Common myeloid progenitor, CD34-positive (primary cell): ENCODE data around the gene PPIL1.

ENCODE experiments used
- CTCF ChIA-PET: fragments of 350-600 bp; sonication (Branson Sonifier 250); formaldehyde crosslinking; loops from one replicate; lab custom pipeline; 2021; ENCODE audit warnings: antibody characterized with exemption; lab: Charles Lee
- POLR2A ChIA-PET: fragments of 350-600 bp; sonication (Branson Sonifier 250); formaldehyde crosslinking; loops from one replicate; lab custom pipeline; 2021; ENCODE audit warnings: antibody characterized with exemption; lab: Charles Lee
- DNase-seq, 3 donors: peaks; one replicate each; pipeline versions ENCODE4 v3.0.0 to v3.0.0-alpha.2; 2013
- H3K27ac ChIP-seq, 2 experiments: 1 replicate in 1 of 2; 2 replicates in 1 of 2; pipeline ENCODE4 v1.7.0; 2013; ENCODE audit warnings: inconsistent platforms in 2 of 2, low read length in 2 of 2, mild to moderate bottlenecking in 2 of 2, low read depth in 1 of 2, moderate library complexity in 1 of 2; ENCODE audit not compliant: severe bottlenecking in 2 of 2, insufficient read depth in 1 of 2, poor library complexity in 1 of 2
- H3K27me3 ChIP-seq, 5 experiments: replicated peaks in 2 of 5; 1 replicate in 3 of 5; 2 replicates in 2 of 5; pipeline versions ENCODE4 v1.6.1 to v1.7.0; 2013; ENCODE audit warnings: low read length in 4 of 5, mild to moderate bottlenecking in 2 of 5, moderate library complexity in 2 of 5, inconsistent platforms in 1 of 5; ENCODE audit not compliant: insufficient read depth in 5 of 5, control insufficient read depth in 4 of 5
- H3K36me3 ChIP-seq, 4 experiments: 1 replicate in 2 of 4; 2 replicates in 2 of 4; pipeline versions ENCODE4 v1.6.1 to v1.7.0; 2013; ENCODE audit warnings: low read length in 3 of 4, control low read depth in 1 of 4, mild to moderate bottlenecking in 1 of 4; ENCODE audit not compliant: control insufficient read depth in 4 of 4, insufficient read depth in 4 of 4
- H3K4me1 ChIP-seq, 4 experiments: 1 replicate in 3 of 4; 2 replicates in 1 of 4; pipeline versions ENCODE4 v1.6.1 to v1.7.1; 2013; ENCODE audit warnings: low read length in 3 of 4, mild to moderate bottlenecking in 3 of 4, control low read depth in 1 of 4, inconsistent platforms in 1 of 4, moderate library complexity in 1 of 4; ENCODE audit not compliant: control insufficient read depth in 4 of 4, insufficient read depth in 4 of 4; ENCODE audit errors: control extremely low read depth in 1 of 4
- H3K4me3 ChIP-seq, 7 experiments: 1 replicate in 4 of 7; 2 replicates in 3 of 7; pipeline versions ENCODE4 v1.5.1 to v1.7.0; 2013; ENCODE audit warnings: mild to moderate bottlenecking in 7 of 7, low read length in 6 of 7, moderate library complexity in 6 of 7, inconsistent platforms in 2 of 7, low read depth in 2 of 7, control low read depth in 1 of 7; ENCODE audit not compliant: insufficient read depth in 4 of 7, control insufficient read depth in 1 of 7; ENCODE audit errors: extremely low read depth in 1 of 7
- H3K9me3 ChIP-seq, 5 experiments: 1 replicate in 4 of 5; 2 replicates in 1 of 5; pipeline versions ENCODE4 v1.6.1 to v1.7.1; 2013; ENCODE audit warnings: low read length in 4 of 5, mild to moderate bottlenecking in 2 of 5, inconsistent platforms in 1 of 5, low read depth in 1 of 5, moderate library complexity in 1 of 5; ENCODE audit not compliant: control insufficient read depth in 4 of 5, insufficient read depth in 2 of 5; ENCODE audit errors: control extremely low read depth in 1 of 5
- WGBS: methylation state at CpG from one replicate; pipeline ENCODE4 v1.1.5; 2013; ENCODE audit not compliant: insufficient coverage; 5-methylcytosine and 5-hydroxymethylcytosine counted together

PPIL1 gene

GRCh38 chr6:36907781-36908180, 33.2 kb upstream of the PPIL1 start:
- Histone ChIP-seq H3K36me3 (peaks cover 7 to 21% (median 9%) of the 10 kb centered on the region in 4 experiments), H3K9me3 (no peaks in the 10 kb centered on the region), H3K4me3 (no peak overlapping the region), H3K4me1 (peaks cover 7 to 38% (median 28%) of the 10 kb centered on the region in 4 experiments), H3K27ac (no peak overlapping the region), H3K27me3 (no peaks in the 10 kb centered on the region)
- no peak for DNase-seq
- 30% methylated on average over 4 of the region's 5 CpGs for WGBS
- POLR2A ChIA-PET = no interaction called here
- CTCF ChIA-PET = interaction anchor here (1.6 kb wide), 1 partner anchor 19 kb away, joined by 5 read pairs; no protein-coding TSS in a partner anchor

GRCh38 chr6:36906539-36907325, 32.1 kb upstream of the PPIL1 start:
- Histone ChIP-seq H3K9me3 (no peaks in the 10 kb centered on the region), H3K4me3 (no peak overlapping the region), H3K36me3 (peaks cover 15 to 31% (median 18%) of the 10 kb centered on the region in 4 experiments), H3K27ac (no peak overlapping the region), H3K4me1 (peaks cover 4 to 28% (median 17%) of the 10 kb centered on the region in 4 experiments), H3K27me3 (no peaks in the 10 kb centered on the region)
- DNase-seq = no peak
- 29% methylated on average over 2 of the region's 2 CpGs for WGBS
- POLR2A ChIA-PET = no interaction called here
- CTCF ChIA-PET = interaction anchor here (0.9 to 2.1 kb wide), 5 partner anchors 18 to 292 kb away, joined by 3 to 8 read pairs (median 5); partner anchors contain the start of gene C6orf89

GRCh38 chr6:36904851-36905393, 30.3 kb upstream of the PPIL1 start:
- H3K4me3 ChIP-seq = no peak overlapping the region
- H3K4me1 ChIP-seq = peaks cover 0 to 19% (median 10%) of the 10 kb centered on the region in 4 experiments
- H3K36me3 ChIP-seq = peaks cover 15 to 34% (median 19%) of the 10 kb centered on the region in 4 experiments
- no peak overlapping the region for H3K27ac ChIP-seq
- DNase-seq = no peak
- H3K9me3 ChIP-seq = no peaks in the 10 kb centered on the region
- H3K27me3 ChIP-seq = no peaks in the 10 kb centered on the region
- WGBS = 100% methylated on average over 3 of the region's 5 CpGs
- CTCF ChIA-PET = interaction anchor here (0.9 to 2.1 kb wide), 9 partner anchors 9 to 117 kb away, joined by 3 to 9 read pairs (median 4); partner anchors contain the start of gene C6orf89
- POLR2A ChIA-PET = interaction anchor here (0.6 kb wide), 1 partner anchor 122 kb away, joined by 3 read pairs; no protein-coding TSS in a partner anchor

GRCh38 chr6:36904114-36904513, 29.5 kb upstream of the PPIL1 start:
- POLR2A ChIA-PET = no interaction called here
- peaks cover 0 to 19% (median 10%) of the 10 kb centered on the region in 4 experiments for H3K4me1 ChIP-seq
- WGBS = 97% methylated on average over 3 of the region's 4 CpGs
- no peaks in the 10 kb centered on the region for H3K27me3 ChIP-seq
- no peaks in the 10 kb centered on the region for H3K9me3 ChIP-seq
- H3K27ac ChIP-seq = no peak overlapping the region
- CTCF ChIA-PET = interaction anchor here (0.9 to 1.7 kb wide), 5 partner anchors 10 to 114 kb away, joined by 3 to 4 read pairs (median 4); no protein-coding TSS in a partner anchor
- H3K4me3 ChIP-seq = no peak overlapping the region
- no peak for DNase-seq
- peaks cover 17 to 34% (median 20%) of the 10 kb centered on the region in 4 experiments for H3K36me3 ChIP-seq

GRCh38 chr6:36897609-36898008, 23.0 kb upstream of the PPIL1 start:
- Histone ChIP-seq H3K36me3 (peaks cover 12 to 30% (median 15%) of the 10 kb centered on the region in 4 experiments), H3K27me3 (no peaks in the 10 kb centered on the region), H3K4me3 (no peak overlapping the region), H3K9me3 (no peaks in the 10 kb centered on the region), H3K4me1 (no peaks in the 10 kb centered on the region), H3K27ac (no peak overlapping the region)
- ChIA-PET POLR2A (no interaction called here), CTCF (interaction anchor here (1.0 to 1.9 kb wide), 6 partner anchors 9 to 120 kb away, joined by 3 to 10 read pairs (median 6); no protein-coding TSS in a partner anchor)
- DNase-seq = peak in 2 of 3 donors; percentile 55 to 63
- 82% methylated on average over 2 of the region's 6 CpGs for WGBS

GRCh38 chr6:36893976-36894932, 19.7 kb upstream of the PPIL1 start:
- no peak for DNase-seq
- POLR2A ChIA-PET = interaction anchor here (0.7 kb wide), 1 partner anchor 30 kb away, joined by 4 read pairs; no protein-coding TSS in a partner anchor
- peaks cover 3 to 21% (median 8%) of the 10 kb centered on the region in 4 experiments for H3K36me3 ChIP-seq
- no peaks in the 10 kb centered on the region for H3K9me3 ChIP-seq
- CTCF ChIA-PET = interaction anchor here (1.0 to 2.8 kb wide), 4 partner anchors 11 to 279 kb away, joined by 3 to 9 read pairs (median 4); no protein-coding TSS in a partner anchor
- no peaks in the 10 kb centered on the region for H3K27me3 ChIP-seq
- 100% methylated on average over 7 of the region's 8 CpGs for WGBS
- no peak overlapping the region for H3K4me3 ChIP-seq
- H3K27ac ChIP-seq = no peak overlapping the region
- no peaks in the 10 kb centered on the region for H3K4me1 ChIP-seq
